Stimulated activated CD8-positive, alpha-beta memory T cell treated with anti-CD3 and anti-CD28 coated beads, Interleukin-7, amount 100 ng/mL, for 48 hours (primary cell): ENCODE measurements around the gene TTYH2.

Source experiments
- DNase-seq, 2 donors: peaks; one replicate each; pipeline ENCODE4 v3.0.0-alpha.2; 2020; ENCODE audit warnings: low read depth in 1 of 2; ENCODE audit errors: extremely low read depth in 1 of 2

The TTYH2 gene

DNA sequence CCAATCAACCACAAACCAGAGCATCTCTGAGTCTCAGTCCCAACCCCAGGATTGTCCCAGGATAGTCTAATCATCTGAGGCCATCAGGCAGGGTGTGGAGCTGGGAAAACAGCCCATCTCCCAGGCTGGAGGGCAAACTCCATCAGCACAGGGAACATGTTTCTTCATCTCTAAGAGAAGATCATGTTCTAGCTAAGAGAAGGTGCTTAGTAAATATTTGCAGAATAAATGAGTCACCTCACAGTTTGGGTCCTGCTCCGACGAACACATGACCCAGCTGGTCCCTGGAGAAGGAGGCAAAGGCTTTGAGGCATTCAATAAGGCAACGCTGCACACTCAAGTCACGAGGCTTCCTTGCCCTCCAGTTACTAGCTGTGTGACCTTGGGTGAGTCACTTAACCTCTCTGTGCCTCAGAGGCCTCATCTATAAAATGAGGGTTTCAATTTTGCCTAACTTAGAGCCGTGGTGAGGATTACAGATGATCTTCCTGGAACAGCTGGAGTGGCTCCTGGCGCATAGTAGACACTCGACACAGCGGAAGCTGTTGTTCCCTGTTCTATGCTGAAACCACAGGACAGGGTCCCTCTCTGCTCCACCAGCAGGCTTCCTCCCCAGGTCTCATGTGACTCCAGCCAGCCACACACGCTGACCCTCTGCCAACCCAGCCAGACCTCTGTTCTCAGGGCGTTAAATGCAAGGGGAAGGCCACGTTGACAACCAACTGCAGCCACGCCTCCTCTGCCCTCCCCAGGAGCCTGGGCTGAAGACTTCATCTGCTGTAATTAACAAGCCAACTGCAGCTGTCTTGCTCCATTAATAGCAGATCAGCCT, 20.2 kb upstream of the TTYH2 start:
- DNase-seq: no peak

DNA sequence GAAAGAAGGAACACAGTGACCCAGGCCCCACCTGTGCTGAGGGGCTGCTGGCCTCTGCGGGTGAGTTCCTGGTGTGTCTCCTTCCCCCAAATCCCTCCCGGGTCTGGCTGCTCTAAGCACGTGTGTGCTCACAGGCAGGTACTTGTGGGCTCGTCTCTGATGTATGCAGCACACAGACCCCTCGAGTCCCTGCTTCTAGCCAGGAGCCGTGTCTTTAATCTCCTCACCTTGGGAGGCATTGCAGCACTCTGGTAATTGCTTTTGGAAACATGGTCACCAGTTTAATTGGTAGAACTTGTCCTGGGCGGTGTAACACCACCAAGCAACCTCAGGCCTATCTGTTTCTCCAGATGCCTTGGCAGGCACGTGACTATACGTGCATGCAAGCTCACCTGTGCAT, 18.7 kb upstream of the TTYH2 start:
- no peak for DNase-seq

DNA sequence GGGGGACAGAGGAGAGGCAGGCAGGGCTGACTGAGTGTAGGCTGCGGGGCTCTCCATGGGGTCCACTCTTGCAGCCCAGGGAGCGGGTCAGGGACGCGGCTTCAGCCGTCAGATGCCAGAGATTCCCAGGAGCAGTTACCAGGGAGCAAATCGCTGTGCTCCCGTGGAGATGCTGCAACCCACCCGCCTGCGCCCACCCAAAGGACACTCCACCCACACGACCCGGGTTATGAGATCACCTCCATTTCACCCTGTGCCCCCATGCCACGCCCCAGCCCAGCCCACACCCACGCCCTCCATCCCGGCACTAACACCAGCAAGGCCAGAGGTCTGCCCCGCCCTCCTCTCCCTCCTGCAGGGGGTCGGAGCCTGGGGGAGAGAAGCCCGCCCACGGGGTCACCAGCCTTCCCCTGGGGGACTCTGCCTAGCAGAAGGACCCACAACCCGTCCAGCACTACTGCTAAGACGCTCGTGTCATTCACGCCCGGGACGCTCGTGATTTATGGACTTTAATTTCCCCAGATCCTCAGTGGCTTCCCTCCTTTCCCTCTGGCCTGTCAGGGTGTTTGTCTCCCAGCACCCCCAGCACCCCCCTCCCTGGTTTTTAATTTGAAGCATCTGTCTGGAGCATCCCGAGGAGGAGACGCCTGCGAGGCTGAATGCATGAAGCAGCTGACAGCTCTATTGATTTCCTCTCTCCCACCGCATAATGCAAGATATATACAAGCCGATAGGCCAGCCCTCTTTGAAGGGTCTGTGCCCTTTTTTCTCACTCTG, 16.6 kb upstream of the TTYH2 start:
- no peak for DNase-seq

DNA sequence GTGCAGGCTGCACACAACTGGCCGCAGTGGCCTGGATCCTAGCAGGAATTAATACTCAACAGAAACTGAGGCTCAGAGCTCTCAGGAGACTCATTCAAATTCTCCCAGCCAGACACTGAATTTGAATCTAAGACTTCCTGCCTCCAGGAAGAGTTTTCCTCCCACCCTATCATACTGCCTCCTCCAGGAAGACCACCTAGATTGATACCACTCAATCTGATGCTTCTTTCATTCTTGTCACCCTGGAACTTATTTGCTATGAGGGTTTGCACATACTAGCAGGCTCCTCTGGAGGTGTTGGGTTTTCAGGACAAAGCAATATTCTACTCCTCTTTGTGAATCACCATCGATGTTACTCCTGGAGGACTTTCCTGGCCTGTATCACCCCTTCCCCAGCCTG, 15.6 kb upstream of the TTYH2 start:
- no peak for DNase-seq

DNA sequence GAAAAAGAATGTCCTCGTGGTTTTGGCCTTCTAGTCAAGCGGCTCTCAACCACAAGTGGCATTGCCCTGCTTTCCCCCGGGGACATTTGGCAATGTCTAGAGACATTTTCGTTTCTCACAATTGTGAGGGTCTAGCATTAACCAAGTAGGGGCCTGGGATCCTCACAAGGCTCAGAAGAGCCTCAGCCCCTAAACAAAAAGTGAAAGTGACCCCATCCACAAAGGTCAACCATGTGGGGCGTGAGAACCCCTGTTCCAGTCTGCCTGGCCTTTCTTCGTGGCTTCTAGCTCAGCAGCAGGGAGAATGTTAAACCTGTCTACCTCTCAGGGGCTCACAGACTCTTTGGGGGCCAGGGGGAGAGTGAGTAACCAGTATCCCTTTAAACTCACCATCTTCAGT, 14.7 kb upstream of the TTYH2 start:
- DNase-seq: no peak

DNA sequence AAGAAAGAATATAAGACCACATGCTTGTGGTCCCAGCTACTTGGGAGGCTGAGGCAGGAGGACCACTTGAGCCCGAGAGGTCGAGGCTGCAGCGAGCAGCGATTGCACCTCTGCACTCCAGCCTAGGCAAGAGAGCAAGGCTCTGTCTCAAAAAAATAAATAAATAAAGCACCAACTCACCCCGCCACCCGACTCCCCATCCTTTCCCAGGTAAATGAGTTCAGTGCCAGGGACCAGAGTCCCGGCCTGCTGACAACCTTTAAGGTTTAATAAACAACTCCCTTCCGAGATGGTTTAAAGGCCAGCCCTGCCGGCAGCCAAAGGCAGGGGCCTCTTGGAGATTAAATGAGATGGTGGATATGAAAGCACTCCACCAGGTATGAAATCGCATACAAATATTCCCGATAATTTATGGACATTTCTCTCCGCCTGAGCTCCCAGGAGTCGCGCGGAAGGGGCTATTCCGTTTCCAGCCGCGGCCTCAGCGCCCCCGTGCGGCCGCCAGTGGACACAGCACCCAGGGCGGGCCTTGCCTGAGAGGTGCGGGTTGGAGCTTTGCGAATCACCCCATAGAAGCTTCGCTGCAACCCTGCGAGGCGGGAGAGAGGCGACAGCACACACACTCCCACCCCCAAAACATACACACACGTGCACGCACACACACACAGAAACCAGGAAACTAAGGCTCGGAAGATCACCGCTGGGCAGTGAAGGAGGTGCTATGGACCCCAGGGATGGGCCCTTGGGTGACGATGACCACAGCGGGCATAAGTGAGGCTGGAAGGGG, 13.9 kb upstream of the TTYH2 start:
- peak; percentile 38 to 41 for DNase-seq

DNA sequence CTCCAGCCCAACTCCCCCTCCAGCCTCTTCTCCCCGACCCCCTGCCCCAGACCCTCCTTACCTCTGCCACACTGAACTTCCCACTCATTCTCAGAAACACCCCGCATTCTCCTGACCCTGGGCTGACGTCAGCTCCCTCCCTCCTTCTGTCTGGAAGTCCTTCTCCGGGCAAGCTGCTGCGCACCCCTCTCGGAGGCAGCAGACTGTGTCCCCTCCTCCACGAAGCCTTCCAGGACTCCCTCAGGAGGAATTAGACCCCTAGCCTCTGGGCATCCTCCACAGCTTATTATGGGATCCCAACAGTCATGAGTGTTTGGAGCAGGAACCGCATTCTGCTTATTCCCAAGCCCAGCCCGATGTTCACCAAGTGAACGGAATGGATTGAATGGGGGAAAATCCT, 13.3 kb upstream of the TTYH2 start:
- DNase-seq: no peak

DNA sequence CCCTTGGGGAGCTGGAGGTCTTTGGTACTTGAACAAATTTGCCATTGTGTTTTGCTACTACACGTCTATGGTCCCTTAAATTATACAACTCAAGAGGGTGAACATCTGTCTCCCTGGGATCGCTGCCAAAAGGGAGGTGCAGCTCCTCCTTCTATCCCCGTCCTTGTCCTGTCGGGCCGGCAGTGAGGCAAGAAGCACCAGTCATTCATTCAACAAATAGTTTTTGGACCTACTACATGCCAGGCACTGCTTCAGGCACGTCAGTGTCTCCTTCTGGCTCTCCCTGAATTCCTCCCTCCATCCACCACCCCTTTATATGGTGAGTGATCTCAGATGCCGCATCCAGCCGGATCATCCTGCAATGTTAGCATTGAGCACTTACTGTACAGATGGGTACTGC, 12.1 kb upstream of the TTYH2 start:
- DNase-seq: no peak

DNA sequence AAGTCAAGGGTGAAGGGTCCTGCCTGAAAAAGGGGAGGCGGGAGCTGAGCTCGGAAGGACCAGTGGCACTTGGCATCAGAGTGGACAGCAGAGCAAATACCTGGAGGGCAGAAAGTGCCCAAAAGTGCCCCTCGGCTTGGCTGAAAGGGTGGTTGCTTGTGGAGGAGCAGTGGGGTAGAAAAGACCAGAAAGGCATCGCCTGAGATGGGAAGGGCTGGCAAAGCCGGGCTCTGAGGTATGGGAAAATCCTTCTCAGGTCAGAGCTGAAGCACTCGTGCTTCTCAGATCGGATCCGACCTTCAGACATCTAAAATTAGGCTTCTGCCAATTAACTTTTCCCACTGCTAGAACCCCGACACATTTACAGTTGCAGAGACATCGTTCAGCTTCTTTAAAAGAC, 11.4 kb upstream of the TTYH2 start:
- DNase-seq: no peak

DNA sequence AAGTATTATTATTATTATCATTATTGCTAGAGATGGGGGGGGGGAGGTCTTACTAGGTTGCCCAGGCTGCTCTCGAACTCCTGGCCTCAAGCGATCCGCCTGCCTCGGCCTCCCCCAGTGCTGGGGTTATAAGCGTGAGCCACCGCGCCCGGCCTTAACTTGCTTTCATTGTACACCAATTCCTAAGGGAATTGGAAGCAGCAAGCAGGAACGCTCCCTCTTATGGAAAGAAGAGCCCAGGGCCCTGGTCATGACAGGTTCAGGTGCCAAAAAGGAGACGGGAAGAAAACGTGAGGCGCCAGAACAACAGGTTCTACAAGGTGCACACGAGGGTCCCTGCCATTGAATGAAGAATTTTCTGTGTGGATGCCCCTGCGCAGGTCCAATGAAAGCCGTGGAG, 10.4 kb upstream of the TTYH2 start:
- no peak for DNase-seq

DNA sequence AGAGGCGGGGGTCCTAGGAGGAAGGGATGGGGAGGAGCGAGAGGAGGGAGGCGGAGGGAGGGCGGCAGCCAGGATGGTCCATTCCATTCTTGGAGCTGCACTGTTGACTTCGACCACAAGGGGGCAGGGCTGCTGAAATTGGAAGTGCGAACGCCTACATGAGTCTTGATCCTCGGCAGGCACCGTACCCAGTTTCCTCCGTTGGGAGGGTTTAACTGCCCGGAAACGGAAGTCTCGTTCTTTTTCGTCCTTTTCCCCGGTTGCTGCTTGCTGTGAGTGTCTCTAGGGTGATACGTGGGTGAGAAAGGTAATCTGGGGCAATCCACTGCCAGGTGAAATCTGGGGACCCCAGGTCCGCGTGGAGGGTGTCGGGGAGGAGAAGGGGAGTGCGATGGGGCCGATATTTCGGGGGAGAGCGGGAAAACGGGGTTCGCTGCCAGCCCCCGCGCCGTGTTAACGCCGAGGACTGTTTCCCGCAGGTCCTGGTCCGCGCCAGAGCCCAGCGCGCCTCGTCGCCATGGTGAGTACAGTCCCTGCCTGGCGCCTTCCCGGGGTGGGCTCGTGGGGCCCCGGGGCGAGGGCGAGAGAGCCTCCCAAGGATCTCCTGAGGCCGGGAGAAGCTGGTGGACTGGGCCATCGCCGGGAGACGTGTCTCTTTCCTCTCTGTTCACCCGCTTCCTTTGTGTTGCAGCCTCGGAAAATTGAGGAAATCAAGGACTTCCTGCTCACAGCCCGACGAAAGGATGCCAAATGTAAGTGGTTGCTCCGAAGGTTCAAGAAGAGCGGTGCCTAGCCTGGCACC, 9.7 kb upstream of the TTYH2 start, which contains the start of gene RPL38:
RPL38 (plus strand) TSS at position 240 of the 802 bp plus-strand sequence; CDS start at position 518, 278 bp downstream.
- DNase-seq: peak; percentile 82 to 94

DNA sequence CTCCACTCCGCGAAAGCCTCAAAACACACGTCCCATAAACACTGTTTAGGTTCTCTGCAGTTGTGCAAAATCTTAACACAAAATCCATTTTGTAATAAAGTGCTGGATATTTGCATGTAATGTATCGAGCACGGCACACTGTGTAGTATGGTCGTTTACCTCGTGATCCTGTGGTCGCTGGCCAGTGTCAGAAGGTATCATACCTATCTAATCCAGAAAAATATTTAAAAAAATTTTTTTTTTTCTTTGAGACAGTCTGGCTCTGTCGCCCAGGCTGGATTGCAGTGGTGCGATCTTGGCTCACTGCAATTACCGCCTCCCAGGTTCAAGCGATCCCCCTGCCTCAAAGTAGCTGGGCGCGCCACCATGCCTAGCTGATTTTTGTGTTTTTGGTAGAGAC, 8.9 kb upstream of the TTYH2 start:
- DNase-seq: no peak

DNA sequence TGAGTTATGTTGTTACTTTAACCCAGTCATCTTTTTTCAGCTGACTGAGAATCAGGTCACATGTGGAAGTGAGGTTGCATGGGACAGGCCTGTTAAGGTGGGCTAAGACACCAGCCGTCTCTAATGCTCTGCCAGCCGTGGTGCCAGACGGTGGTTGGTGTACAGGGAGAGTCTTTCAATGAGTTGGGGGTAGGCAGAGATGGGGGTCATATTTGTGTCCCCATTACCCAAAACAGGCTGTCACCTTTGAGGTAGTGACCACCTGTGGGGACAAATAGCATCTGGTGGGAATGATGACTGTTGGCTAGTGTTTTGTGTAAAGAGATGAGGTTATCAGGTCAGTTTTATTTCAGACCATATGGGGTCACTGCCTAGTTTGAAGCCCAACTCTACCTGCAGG, 8.1 kb upstream of the TTYH2 start:
- DNase-seq: no peak

DNA sequence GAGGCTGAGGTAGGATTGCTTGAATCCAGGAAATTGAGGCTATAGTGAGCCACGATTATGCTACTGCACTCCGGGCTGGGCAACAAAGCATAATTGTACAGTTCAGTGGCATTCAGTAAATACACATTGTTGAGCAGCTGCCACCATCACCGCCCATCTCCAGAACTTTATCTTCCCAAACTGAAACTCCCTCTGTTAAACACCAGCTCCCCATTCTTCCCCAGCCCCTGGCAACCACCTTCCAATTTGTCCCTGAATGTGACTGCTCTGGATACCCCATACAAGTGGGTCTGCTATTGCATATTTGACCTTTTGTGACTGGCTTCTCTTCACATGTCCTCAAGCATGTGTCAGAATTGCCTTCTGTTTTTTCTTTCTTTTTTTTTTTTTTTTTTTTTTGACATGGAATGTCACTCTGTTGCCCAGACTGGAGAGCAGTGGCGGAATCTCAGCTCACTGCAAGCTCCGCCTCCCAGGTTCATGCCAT, 7.0 kb upstream of the TTYH2 start:
- no peak for DNase-seq

DNA sequence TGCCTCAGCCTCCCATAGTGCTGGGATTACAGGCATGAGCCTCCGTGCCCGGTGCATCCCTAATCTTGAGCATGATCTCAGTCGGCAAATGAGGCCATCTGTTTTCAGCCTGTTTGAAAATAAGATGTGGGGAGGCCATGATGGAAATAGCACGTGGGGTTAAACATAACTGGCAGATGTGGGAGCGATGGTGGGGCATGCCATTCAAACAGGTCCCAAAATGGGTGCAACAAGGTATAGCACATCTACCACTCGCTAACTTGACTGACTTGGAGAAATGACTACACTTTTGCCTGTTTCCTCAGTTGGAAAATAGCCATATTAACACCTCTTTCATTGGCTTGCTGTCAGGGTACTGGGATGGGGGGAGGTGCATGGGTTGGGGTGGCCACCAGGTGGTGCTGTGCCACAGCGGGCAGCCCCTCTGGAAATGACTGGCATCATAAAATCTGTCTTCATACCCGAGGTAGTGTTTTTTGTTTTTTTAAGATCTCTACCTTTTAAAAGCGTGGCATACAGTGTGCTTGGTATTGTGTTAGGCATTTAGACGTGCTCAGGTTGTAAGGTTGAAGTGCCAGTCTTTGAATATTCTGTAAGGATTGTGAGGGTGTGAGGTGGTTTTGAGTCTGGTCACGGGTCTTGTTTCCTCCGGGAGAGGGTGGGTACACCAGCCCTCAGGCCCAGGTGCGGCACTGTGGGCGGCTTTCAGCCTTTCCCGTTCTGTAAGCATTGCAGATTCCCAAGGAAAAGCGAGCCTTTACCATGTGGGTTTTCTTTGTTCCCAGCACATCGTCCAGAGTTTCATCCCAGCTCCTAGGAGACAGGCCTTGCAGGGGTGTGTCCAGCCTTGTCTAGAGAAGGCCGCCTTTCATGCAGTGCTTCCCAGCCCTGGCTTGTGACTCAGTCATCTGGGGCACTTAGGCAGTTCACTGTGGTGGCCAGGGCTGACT, 2.9 kb upstream of the TTYH2 start:
- DNase-seq: peak; percentile 52 to 54

DNA sequence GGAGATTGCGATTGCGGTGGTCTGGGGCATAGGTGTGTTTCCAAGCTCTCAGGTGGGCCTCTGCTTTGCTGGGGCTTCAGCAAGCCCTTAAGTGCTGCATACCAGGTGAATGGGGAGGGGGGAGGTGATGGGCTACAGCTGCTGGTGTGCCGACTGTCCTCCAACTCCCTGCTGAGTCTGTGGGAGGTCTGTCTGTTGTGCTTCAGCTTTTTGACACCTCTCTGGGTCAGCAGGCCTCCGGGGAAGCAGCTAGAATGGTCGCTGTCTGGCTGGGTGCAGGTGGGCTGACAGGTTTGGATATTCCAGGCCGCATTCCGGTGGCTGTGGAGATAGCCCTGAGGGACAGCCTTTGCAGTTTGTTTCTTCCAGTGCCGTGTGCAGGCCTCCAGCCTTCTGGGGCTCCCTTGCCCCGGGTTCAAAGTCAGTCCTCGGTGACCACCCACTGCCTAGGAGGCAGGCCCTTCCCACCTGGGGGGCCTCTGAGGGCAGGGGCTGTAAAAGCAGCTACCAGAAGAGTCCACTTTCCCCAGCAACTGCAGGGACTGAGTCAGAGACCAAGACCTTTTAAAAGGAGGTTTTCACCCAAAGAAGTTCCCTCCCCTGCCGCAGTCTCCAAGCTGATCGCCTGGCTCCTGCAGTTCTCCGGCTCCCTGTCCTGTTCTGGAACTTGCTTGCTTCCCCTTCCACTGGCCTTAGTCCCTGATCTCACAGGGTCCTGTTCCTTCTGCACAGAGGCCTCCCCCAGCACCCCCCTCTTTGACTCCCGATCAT, 2.0 kb upstream of the TTYH2 start:
- DNase-seq: no peak

DNA sequence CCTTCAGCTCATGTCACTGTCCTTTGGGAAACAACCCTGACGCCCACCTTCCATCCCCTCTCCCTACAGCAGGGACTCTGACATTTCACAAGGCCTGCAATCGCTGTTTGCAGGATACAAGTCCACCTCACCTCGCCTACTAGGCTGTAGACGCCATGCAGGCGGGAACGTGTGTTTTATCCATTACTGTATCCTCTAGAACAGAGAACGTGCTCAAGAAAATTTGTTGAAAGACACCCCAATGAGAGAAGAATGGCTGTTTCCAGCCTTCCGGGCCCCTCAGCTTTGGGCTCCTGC, 1.5 kb upstream of the TTYH2 start:
- no peak for DNase-seq

DNA sequence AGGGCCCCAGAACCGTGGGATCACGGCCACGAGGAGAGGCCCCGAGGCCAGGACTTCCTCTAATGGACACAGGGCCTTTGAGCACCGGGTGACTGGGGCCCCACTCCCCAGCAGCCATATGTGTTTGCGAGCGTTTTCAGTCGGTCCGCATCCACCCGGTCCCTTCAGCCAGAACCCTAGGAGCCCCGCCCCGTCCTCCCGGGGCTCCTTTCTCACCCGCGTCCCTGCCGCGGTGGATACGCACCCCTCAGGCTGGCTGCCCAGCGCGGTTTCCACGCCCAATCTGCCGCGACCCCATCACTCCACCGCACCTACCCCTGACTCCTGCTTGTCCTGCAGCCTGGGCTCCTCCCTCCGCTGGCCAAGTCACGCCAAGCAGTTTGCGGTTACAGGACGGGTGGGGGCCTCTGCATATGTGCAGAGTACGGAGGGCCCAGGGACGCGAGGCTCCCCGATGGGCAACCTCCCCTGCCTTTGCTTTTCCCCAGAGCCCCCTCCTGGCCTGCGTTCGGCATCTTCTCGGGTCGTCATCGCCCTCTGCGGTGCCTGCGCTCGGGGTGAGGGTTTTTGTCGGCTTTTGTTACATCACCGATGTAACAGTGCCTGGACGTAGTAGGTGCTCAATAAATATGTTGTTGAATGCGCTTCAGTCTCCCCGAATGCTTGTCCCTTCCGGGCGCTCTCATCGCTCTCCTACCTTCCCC, 1.0 kb upstream of the TTYH2 start:
- no peak for DNase-seq
